ENCODE data around the gene CAMSAP1.
A peak's percentile ranks its signal among the peaks of the same experiment; 100 is the strongest.

CAMSAP1 gene

GRCh38 chr9:135809166-135809565 is 98.2 kb downstream of the CAMSAP1 start:
- DNase-seq, result no peak

- no peak for DNase-seq
Observed at GRCh38 chr9:135805422-135806022, 101.8 kb downstream of the CAMSAP1 start.

DNA sequence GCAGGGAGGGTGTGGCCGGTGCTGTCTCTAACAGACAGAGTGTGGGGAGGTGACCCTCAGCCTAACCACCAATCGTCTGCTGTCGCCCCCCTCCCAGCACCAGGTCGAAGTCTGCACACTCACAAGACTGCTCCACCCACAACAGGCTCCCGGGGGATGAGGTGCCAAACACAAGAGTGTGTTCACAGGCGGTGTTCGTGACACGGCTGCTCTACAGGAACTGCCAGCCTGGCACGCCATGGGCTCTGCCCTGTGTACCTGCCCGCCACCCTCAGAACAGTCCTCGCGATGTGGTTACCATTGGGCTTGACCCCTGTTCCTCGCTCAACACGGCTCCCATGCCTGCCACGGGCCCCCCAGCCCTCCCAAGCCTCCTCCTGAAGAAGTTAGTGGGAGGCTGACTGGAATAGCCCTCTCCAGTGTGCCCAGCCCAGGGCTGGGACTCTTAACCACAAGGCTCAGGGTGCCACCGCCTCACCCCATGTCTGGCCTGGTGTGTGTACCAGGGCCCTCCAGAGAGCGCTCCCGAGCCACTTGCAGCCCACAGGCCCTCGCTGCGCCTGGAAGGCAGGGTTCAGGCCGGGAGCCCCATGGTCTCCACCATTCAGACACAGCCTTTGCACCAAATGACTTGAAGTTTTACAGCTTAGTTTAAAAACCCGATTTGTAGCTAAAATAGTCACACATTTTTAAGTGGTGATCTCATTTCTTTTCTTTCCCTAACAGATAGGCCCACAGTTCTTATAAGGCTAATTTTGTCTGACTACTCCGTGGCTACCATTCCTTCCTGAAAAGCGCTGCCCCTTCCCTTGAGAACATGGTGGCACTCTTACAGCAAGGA is 102.5 kb downstream of the CAMSAP1 start:
- no peak for DNase-seq

GRCh38 chr9:135803441-135803840 is 103.9 kb downstream of the CAMSAP1 start:
- no peak for DNase-seq

- DNase-seq, result no peak
Observed at GRCh38 chr9:135802876-135803419, 104.4 kb downstream of the CAMSAP1 start.

DNA sequence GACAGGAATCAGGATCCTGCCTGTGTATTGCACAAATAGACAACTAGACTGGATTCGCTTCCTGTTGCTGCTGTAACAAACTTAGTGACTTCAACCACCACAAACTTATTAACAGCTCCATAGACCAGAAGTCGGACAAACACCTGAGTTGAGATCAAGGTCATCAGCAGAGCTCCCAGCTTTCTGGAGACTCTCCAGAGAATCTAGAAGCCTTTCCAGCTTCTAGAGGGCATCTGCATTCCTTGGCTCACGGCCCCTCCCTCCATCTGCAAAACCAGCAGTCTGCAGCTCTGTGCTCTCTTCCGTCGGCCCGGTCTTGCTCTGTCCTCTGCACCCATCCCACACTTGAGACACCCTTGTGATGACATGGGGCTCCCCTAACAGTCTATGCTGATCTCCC is 106.3 kb downstream of the CAMSAP1 start:
- no peak for DNase-seq

DNA sequence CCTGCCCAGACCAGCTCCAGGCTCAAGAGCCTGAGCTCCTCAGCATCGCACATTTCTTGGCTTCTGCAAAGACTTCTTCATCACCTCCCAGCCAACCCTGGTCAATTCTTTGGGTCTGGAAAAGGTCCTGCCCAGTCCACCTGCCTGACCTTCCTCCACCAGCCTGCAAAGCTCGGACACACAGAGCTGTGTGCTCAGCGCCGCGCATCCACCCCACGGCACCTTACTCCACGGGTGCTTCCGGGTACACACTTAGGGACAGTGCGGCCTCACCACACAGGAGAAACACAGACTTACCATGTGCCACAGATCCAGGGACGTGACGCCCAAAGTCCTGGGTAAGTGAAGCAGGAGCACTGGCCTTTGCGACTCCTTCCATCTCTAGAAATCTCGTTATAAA is 108.1 kb downstream of the CAMSAP1 start:
- DNase-seq, result no peak

- no peak for DNase-seq
Observed at GRCh38 chr9:135798263-135798585, 109.1 kb downstream of the CAMSAP1 start.

GRCh38 chr9:135797507-135798262 is 109.7 kb downstream of the CAMSAP1 start:
- DNase-seq, result peak; percentile 33

GRCh38 chr9:135796784-135797485 is 110.4 kb downstream of the CAMSAP1 start:
- DNase-seq, result no peak

- no peak for DNase-seq
Observed at GRCh38 chr9:135795391-135795790, 112.0 kb downstream of the CAMSAP1 start.

- no peak for DNase-seq
Observed at GRCh38 chr9:135794361-135794885, 112.9 kb downstream of the CAMSAP1 start.

- DNase-seq, result no peak
Observed at GRCh38 chr9:135794057-135794335, 113.3 kb downstream of the CAMSAP1 start.

- DNase-seq, result no peak
Observed at GRCh38 chr9:135793221-135794056, 113.9 kb downstream of the CAMSAP1 start.

DNA sequence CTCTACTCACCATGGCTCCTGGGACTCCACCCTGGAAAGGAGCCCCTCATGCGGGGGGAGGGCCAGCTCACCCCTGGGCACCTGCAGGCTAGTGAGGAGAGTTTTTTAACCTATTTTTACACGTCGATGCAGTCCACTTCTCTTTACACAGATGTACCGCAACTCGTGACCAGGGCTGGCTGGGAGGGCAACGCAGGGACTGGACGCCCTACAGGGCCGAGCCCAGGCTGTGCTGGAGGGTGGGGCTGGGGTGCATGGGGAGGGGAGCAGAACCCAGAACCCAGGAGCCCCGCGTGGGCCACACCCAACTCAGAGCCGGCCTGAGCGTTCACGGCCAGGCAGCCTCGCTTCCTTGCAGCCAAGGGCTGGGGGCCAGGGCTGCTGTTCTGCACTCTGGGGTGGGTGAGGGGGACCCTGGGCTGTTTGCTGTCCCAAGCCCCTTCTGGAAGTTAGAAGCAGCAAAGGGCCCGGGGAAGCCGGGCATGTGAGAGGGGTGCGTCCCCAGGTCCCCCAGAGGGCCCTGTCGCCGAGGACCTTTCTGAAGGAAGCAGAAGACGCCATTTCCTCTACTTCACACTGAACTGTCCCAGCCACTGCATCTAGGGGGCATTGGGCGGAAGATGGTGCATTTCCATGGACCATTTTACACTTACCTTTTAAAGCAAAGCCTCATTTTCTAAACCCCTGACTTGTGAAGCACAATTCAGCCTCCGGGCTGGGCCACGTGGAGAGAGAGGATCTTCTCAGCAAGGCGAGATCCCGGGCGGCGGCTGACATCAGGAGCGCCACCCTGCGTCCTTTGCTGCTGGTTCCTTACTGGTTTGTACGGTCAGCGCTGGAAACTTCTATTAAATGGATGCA is 114.8 kb downstream of the CAMSAP1 start:
- no peak for DNase-seq

- no peak for DNase-seq
Observed at GRCh38 chr9:135791431-135792267, 115.7 kb downstream of the CAMSAP1 start.

- DNase-seq, result no peak
Observed at GRCh38 chr9:135790850-135791249, 116.5 kb downstream of the CAMSAP1 start.

- DNase-seq, result no peak
Observed at GRCh38 chr9:135790356-135790755, 117.0 kb downstream of the CAMSAP1 start.

GRCh38 chr9:135789838-135790291 is 117.5 kb downstream of the CAMSAP1 start:
- DNase-seq, result no peak
